K562 treated with DMSO at 1 percent for 48 hours (cell line): ENCODE results near the gene KRTAP6-1. TPM values are rescaled to one million over a fixed set of nuclear protein-coding genes. Genes with fewer than 3 reads are reported as not detected.

Source experiments
- total RNA-seq: library from RNA; unstranded; fragments of 300-600 nt; gene quantifications from 2 replicates; pipeline ENCODE4 v1.2.3, GENCODE V29; 2022; ENCODE audit warnings: low replicate concordance; ENCODE audit errors: extremely low read depth

Gene KRTAP6-1, protein sequence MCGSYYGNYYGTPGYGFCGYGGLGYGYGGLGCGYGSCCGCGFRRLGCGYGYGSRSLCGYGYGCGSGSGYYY
- not detected in 2 replicates for total RNA-seq

DNA sequence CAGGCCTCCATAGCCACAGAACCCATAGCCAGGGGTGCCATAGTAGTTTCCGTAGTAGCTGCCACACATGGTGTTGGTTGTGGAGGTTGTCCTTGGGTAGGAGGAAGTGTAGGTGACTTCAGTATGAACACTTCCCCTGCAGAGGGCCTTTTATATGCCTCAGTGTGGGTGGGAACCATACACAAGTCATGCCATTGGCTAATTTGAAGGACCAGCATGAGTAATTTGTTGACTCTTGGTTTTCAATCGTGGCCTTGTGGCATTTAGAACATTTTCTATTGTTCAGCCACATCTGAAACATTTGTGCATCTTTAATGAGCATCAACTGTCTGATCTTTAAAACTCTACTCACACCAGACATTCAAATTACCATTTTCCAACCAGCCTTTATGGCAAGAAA is at the start of gene KRTAP6-1:
TSS of gene KRTAP6-1 (minus strand) at position 95 of the 400 bp plus-strand sequence. CDS start at position 69, 26 bp downstream.

DNA sequence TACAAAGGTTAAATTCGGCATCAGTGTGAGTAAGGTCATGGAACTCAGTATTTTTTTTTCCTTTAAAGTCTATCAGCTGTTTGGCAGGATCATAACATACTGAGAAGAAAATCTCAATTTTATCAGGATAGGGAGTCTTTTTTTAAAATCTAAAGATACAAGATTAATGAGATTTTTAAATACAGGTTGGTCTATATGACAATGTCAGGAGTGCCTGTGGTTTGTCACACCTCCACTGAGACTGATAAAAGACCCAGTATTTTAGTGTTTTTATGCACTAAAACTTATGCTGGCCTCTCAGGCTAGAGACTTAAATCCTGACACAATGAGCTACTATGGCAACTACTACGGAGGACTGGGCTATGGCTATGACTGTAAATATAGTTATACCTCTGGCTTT is 28.8 kb upstream of the KRTAP6-1 start, which contains the start of gene KRTAP20-3:
TSS of gene KRTAP20-3 (plus strand) at position 301 of the 400 bp plus-strand sequence.

DNA sequence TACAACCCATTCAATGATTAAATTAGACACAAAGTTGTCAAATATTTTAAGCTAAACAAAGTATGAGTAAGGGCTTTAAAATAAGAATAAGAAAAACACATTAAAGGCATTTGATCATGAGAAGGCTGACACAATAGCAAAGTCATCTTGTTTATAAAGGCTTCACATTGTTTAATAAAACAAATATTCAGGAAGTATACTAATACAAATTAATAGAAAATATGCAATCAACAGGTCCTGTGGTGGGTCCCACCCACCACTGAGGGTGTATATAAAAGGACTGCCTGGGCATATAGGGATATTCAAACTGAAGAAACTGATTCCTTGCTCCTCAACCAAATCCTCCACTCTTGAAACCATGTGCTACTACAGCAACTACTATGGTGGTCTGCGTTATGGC is 21.2 kb upstream of the KRTAP6-1 start, which contains the start of gene KRTAP20-2:
TSS of gene KRTAP20-2 (plus strand) at position 301 of the 400 bp plus-strand sequence. CDS start at position 359, 58 bp downstream.

DNA sequence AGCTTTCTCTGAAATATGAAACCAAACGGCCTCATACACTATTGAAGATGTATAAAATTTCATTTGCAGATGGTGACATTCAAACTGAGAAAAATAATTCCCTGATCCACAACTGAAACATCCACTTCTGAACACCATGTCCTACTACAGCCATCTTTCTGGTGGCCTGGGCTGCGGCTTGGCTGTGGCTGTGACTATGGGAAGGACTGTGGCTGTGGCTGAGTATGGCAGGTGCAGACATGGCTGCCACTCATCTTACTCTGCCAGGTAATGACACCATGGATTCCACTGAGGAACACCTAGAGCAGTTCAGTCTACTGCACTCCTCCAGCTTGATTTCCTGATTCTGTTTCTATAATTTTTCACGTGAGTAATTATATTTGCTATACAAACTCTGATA is 6.8 kb upstream of the KRTAP6-1 start, which contains the start of gene KRTAP20-4:
TSS of gene KRTAP20-4 (plus strand) at position 106 of the 400 bp plus-strand sequence.

DNA sequence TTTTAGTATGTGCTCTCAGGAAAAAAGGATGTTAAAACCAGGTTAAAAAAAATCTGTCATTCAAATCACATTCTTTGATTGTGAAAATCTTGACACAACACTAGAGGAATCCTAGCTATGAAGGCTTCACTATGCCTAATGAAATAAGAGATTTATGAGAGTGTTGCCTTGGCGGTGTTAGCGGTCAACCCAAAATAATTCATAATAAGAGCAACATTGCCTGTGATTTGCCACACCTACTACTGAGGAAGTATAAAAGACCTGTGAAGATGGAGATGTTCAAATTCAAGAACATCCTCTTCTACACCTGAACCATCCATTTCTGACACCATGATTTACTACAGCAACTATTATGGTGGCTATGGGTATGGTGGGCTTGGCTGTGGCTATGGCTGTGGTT is 2.4 kb upstream of the KRTAP6-1 start, which contains the start of gene KRTAP20-1:
TSS of gene KRTAP20-1 (plus strand) at position 301 of the 400 bp plus-strand sequence. CDS start at position 331, 30 bp downstream.

DNA sequence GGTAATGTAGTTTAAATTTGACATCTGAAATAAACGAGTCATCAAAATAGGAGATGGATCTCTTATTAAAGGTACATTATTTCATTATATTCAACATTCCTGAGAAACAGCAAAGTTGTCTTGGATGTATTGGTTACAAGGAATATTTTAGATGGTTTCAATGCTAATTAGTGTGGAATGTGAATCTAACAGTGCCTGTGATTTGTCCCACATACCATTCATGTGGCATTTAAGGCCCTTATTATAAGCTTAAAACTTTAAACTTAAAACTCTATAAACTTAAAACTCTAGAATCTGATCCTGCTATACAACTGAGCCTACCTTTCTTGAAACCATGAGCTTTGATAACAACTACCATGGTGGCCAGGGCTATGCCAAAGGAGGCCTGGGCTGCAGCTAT is 12.9 kb downstream of the KRTAP6-1 start, which contains the start of gene KRTAP22-1:
TSS of gene KRTAP22-1 (plus strand) at position 301 of the 400 bp plus-strand sequence.

DNA sequence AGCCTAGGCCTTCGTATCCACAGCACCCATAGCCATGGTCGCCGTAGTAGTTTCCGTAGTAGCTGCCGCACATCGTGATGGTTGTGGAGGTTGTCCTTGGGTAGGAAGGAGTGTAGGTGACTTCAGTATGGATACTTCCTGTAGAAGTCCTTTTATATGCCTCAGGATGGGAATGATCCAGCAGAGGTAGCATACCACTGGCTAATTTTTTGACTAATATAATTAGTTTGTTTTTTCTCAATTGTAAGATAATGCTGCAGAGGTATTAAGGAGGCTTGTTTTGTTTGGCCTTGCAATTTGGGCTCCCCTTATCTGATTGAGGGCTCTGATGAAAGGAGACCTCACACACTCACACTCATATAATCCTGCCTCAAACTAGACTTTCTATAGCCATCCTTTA is 14.9 kb downstream of the KRTAP6-1 start, which contains the start of gene KRTAP6-2:
TSS of gene KRTAP6-2 (minus strand) at position 101 of the 400 bp plus-strand sequence. CDS start at position 73, 28 bp downstream.

DNA sequence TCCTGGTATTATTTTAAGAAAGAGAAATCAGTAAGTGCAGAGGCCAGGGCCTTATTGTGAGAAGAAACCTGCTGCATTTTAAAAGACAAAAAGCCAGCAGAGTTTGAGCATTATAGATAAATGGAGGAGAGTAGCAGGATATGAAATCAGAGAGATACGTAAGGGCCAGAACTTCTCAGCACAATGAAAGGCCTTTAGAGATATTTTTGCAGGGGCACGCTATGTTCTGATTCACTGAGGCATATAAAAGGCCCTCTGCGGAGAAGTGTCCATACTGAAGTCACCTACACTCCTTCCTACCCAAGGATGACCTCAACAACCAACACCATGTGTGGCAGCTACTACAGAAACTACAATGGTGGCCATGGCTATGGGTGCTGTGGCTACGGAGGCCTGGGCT is 21.6 kb downstream of the KRTAP6-1 start, which contains the start of gene KRTAP6-3:
TSS of gene KRTAP6-3 (plus strand) at position 301 of the 400 bp plus-strand sequence. CDS start at position 307, 6 bp downstream.

DNA sequence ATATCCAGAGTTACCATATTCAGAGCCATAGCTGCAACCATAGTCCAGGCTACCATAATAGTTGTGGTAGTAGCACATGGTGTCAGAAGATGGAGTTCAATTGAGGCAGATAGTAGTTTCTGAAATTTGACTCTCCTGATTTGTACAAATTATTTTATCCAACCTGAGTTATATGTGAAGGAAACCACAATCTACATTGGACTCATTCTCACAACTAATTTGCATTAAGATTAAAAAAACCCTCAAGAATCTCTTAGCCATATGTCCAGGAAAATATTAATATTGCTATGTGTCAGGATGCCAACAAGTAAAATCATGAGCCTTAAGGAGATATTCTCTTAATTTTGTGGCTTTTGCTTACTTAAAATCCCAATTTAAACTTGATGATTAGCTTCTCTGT is 23.4 kb downstream of the KRTAP6-1 start, which contains the start of gene KRTAP22-2:
TSS of gene KRTAP22-2 (minus strand) at position 101 of the 400 bp plus-strand sequence.

Other genes with a start within 250 kb of the KRTAP6-1 start
- gene KRTAP13-2, start 241.7 kb downstream of the KRTAP6-1 start, total RNA-seq = not detected in 2 replicates
- not detected in 2 replicates for gene KRTAP13-1, start 217.9 kb downstream of the KRTAP6-1 start, total RNA-seq
- not detected in 2 replicates for gene KRTAP13-3, start 188.0 kb downstream of the KRTAP6-1 start, total RNA-seq
- not detected in 2 replicates for gene KRTAP13-4, start 183.7 kb downstream of the KRTAP6-1 start, total RNA-seq
- gene KRTAP15-1, start 173.7 kb downstream of the KRTAP6-1 start, total RNA-seq = not detected in 2 replicates
- not detected in 2 replicates for gene KRTAP19-1, start 133.6 kb downstream of the KRTAP6-1 start, total RNA-seq
- not detected in 2 replicates for gene KRTAP19-2, start 126.5 kb downstream of the KRTAP6-1 start, total RNA-seq
- gene KRTAP19-3, start 121.9 kb downstream of the KRTAP6-1 start, total RNA-seq = not detected in 2 replicates
- gene KRTAP19-4, start 116.8 kb downstream of the KRTAP6-1 start, total RNA-seq = not detected in 2 replicates
- gene KRTAP19-5, start 111.8 kb downstream of the KRTAP6-1 start, total RNA-seq = not detected in 2 replicates
- not detected in 2 replicates for gene KRTAP19-6, start 72.1 kb downstream of the KRTAP6-1 start, total RNA-seq
- gene KRTAP19-7, start 52.6 kb downstream of the KRTAP6-1 start, total RNA-seq = not detected in 2 replicates
- gene KRTAP22-2, start 23.5 kb downstream of the KRTAP6-1 start, total RNA-seq = not detected in 2 replicates
- not detected in 2 replicates for gene KRTAP6-3, start 21.5 kb downstream of the KRTAP6-1 start, total RNA-seq
- not detected in 2 replicates for gene KRTAP6-2, start 15.0 kb downstream of the KRTAP6-1 start, total RNA-seq
- not detected in 2 replicates for gene KRTAP22-1, start 12.8 kb downstream of the KRTAP6-1 start, total RNA-seq
- gene KRTAP20-1, start 2.5 kb upstream of the KRTAP6-1 start, total RNA-seq = not detected in 2 replicates
- not detected in 2 replicates for gene KRTAP20-4, start 6.7 kb upstream of the KRTAP6-1 start, total RNA-seq
- gene KRTAP20-2, start 21.3 kb upstream of the KRTAP6-1 start, total RNA-seq = not detected in 2 replicates
- gene KRTAP20-3, start 28.9 kb upstream of the KRTAP6-1 start, total RNA-seq = not detected in 2 replicates
- gene KRTAP21-3, start 104.8 kb upstream of the KRTAP6-1 start, total RNA-seq = not detected in 2 replicates
- gene KRTAP21-2, start 133.3 kb upstream of the KRTAP6-1 start, total RNA-seq = not detected in 2 replicates
- gene KRTAP21-1, start 141.5 kb upstream of the KRTAP6-1 start, total RNA-seq = not detected in 2 replicates
- gene KRTAP8-1, start 199.3 kb upstream of the KRTAP6-1 start, total RNA-seq = not detected in 2 replicates
- not detected in 2 replicates for gene KRTAP7-1, start 215.8 kb upstream of the KRTAP6-1 start, total RNA-seq